Stimulated activated CD4-positive, alpha-beta T cell treated with anti-CD3 and anti-CD28 coated beads, Interleukin-4, amount 100 ng/mL, for 1 hour (primary cell): Measurements from ENCODE around the gene GPR156.
"Not testable (repeated sequence)": the region's sequence is repeated elsewhere in the genome, so short reads cannot be mapped to it uniquely, and the experiment has no call there.

Source experiments
- DNase-seq: peaks from one replicate; pipeline ENCODE4 v3.0.0-alpha.2; 2020

GPR156 gene

DNA sequence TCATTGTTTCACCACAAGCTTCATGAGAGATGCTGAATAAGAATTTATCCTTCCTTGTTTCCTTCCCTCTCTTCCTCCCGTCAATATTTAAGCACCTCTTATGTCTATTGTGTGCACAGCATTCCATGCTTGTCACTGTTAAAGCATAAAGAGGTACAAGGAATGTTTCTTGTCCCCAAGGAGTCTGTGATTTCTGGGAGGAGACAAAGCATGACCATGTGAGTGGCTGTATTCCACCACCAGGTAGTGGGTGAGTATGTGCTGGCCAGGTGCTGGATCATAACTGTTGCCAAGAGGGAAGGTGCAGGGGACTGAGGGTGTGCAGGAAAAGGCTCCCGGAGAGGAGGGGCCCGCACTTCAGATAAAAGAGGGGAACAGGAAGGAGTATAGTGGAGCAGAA is 127.9 kb downstream of the GPR156 start:
- no peak for DNase-seq

DNA sequence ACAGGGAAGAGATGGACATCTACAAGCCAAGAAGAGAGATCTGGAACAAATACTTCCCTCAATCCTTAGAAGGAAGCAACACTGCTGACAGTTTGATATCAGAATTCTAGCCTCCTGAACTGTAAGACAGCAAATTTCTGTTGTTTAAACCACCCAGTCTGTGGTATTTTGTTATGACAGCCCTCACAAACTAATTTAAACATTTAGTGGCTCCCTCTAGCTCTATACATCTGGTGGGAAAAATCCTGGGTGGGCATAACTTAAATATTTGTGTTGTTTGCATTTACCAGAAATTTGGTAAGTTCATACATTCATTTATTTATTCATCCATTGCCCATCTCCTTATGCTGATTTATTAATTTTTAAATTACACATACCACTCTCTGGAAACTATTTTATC is 128.3 kb downstream of the GPR156 start:
- DNase-seq, result no peak

DNA sequence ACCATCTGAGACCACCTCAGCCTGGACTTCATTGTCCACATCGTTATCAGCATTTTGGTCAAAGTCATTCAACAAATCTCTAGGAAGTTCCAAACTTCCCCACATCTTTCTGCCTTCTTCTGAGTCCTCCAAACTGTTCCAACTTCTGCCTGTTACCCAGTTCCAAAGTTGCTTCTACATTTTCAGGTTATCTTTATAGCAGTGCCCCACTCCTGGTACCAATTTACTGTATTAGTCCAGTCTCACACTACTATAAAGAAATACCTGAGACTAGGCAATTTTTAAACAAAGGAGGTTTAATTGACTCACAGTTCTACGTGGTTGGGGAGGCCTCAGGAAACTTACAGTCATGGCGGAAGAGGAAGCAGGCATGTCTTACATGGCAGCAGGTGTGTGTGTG is 129.3 kb downstream of the GPR156 start:
- DNase-seq, result not testable (repeated sequence)

DNA sequence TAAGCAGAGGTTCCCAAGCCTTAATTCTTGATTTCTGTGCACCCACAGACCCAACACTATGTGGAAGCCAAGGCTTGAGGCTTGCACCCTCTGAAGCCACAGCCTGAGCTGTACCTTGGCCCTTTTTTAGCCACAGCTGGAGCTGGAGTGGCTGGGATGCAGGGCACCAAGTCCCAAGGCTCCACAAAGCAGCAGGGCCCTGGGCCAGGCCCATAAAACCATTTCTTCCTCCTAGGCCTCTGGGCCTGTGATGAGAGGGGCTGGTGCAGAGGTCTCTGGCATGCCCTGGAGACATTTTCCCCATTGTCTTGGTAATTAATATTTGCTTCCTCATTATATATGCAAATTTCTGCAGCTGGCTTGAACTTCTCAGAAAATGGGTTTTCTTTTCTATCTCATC is 129.9 kb downstream of the GPR156 start:
- DNase-seq, result no peak

DNA sequence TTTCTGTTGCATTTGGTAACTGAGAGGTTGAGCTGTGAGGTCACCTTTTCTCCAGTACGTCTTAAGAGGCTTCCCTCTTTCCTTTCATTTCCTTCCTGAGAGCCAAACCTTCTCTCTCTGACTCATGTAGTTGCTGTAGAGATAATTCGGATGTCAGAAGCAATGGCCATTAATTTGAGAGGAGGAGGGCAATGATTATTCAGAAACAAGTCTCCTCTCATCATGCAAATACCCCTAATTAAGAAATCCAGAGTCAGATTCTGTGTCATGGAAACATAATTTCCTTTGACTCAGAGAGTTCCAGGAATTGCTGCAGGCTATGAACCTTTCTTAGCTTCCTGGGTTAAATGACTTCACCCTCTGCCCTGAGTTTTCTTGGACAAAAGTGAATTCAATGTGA is 131.7 kb downstream of the GPR156 start:
- no peak for DNase-seq

DNA sequence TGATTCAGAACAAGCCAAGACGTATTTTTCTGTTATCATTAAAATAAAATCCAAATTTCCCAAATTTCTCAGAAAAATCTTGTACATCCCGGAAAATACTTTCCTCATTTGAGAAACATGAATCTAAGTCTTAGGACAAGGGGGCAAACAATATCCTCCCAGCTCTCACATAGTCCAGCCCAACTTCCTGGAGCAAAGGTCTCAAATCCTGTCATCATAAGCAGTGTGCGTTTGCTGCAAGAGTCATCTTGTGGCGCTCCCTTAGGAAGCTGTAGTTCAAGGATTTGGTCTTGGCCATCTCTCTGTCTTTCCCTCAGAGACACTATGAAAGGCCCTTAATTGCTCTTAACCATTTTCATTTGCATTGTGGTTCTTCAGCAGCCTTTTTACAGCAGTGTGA is 133.2 kb downstream of the GPR156 start:
- no peak for DNase-seq

DNA sequence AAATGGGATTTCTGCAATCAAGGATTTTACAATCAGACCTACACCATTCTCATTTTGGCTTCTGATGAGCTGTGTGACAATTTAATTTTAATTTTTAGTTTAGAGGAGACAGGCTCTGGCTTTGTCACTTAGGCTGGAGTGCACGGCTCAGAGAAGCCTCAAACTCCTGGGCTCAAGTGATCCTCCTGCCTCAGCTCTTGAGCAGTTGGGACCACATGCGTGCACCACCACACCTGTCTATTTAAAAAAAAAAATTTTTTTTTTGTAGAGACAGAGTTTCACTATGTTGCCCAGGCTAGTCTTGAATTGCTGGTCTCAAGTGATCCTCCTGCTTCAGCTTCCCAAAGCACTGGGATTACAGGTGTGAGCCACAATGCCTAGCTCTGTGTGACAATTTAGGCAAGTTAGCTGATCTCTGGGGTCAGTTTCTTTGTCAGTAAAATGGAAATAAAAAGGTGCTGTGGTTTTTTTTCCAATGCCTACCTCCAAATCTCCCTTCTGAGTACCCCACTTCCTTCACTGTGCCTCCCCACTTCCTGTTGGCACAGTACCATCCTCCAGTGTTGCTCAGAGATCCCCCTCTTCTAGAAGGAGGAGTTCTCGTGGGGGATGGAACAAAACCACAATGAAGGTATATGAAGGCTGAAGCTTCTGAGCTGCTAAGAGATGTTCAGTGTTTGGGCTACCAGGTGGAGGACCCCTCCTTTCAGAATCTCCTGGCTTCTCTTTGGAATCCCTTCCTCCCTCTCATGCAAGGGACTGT is 136.7 kb downstream of the GPR156 start:
- no peak for DNase-seq

DNA sequence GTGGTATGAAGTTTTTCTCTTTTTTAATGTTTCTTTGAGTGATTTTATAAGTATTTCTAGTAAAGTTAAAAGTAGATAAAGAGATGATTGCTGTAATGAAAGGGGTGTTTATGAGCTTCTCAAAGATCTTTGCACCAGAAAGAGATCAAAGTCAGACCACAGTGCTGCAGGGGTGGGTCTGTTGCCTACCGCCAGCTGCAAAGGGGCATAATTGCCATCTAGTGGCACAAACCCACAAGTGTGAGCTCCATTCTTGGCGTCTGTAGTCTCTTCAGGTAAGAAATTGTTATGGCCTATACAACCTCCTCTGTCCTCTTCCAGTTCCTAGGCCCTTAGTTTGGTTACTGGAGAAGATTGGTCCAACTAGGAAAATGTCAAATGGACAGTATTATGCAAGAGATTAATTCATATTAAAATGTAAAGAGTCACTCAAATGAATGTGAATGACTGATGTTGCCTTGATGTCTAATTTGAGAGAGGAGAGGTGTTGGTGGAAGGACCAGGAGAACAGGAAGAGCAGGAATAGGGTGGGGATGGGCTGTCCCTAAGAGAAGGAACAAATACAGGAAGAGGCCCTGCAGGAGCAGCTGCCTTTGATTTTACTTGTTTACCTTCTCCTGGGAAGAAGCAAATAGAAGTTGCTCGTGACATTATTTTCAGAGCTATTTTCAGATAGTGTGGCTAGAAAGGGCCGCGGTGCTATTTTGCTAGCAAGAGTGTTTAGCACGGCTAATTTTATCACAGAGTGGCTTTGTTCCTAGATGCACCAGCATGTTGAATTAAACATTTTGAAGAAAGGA is 137.8 kb downstream of the GPR156 start:
- DNase-seq, result peak; percentile 26

DNA sequence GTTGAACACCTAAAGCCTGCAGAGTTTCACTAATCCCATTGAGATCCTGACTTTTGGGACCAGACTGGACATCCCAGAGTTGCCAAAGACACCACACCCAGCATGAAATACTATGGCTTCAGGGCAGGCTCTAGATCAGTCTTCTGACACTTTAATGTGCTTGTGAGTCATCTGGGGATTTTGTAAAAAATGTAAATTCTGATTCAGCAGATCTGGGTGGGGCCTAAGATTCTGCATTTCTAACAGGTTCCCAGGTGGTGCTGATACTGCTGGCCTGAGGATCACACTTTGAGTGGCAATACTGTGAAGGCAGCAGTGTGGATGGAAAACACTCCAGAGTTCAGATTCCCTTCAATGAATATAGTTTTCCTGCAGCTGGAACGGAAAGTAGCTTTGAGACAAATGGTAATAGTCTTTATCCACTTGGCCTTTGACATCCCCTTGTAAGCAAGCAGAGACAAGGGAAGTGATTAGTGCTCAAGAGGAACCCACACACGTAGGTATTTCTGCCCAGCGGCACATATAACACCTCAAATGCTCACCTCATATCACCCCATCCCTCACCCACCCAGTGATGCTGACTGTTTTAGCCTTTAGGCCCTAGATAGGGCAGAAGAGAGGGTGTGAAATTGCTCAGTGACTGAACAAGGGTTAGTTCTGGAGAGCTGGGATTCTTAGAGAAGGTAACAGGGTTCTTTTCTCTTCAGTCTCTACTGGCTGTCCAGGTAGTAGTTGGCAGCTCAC is 139.3 kb downstream of the GPR156 start:
- no peak for DNase-seq

DNA sequence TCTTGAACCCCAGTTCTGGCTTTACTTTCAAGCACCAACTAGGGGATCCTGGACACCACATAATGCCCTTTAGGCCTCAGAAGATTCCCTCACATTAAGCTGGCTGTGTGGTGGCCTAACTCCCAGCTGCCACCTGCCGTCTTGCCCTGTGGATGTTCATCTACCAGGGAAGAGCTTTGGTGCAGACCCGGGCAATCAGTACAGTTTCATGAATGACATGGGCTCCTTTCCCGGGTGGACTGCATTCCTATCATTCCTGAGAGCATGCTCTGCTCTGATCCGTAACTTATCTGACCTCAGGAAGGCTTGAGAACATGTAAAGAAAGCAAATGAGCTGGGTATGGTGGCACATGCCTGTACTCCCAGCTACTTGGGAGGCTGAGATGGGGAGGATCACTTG is 140.8 kb downstream of the GPR156 start:
- no peak for DNase-seq

DNA sequence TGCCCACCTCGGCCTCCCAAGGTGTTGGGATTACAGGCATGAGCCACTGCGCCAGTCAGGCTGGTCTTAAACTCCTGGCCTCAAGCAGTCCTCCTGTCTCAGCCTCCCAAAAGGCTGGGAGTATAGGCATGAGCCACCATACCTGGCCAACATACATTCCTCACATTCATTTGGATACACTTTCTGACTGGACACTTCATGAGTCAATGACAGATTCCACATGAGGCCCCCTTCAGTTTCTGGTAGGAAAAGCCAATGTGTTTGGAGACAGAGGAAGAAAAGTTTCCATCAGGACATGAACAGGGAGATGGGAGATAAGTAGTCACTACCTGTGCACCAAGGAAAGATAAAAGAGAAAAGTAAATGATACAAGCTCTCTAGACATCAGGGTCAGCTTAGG is 141.3 kb downstream of the GPR156 start:
- DNase-seq, result no peak

DNA sequence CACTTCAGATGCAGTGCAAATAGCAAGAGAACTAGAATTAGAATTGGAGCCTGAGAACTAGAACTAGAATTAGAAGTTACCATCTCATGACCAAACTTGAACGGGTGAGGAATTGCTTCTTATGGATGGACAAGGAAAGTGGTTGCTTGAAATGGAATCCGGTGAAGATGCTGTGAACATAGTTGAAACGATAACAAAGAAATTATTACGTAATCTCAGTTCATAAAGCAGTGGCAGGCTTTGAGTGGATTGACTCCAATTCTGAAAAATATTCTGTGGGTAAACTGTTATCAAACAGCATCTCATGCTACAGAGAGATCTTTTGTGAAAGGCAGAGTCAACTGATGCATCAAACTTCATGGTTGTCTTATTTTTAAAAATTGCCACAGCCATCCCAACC is 142.8 kb downstream of the GPR156 start:
- no peak for DNase-seq

DNA sequence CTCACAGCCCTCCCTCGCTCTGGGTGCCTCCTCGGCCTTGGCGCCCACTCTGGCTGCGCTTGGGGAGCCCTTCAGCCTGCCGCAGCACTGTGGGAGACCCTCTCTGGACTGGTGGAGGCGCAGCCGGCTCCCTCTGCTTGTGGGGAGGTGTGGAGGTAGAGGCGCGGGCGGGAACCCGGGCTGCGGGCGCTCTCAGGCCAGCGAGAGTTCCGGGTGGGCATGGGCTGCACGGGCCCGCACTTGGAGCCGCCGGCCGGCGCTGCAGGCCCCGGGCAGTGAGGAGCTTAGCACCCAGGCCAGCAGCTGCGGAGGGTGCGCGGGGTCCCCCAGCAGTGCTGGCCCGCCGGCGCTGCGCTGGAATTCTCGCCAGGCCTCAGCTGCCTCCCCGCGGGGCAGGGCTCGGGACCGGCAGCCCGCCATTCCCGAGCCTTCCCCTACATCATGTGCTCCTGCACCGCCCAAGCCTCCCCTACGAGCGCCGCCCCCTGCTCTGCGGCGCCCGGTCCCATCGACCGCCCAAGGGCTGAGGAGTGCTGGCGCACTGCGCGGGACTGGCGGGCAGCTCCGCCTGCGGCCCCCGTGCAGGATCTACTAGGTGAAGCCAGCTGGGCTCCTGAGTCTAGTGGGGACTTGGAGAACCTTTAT is 144.8 kb downstream of the GPR156 start:
- DNase-seq, result no peak

DNA sequence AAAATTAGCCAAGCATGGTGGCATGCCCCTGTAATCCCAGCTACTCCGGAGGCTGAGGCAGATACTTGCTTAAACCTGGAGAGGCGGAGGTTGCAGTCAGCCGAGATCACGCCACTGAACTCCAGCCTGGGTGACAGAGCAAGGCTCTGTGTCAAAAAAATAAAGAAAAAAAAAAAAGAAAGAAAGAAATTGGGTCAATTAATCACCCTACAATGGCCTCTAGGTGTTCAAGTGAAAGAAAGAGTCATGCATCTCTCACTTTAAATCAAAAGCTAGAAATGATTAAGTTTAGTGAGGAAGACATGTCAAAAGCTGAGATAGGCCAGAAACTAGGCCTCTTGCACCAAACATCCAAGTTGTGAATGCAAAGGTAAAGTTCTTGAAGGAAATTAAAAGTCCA is 145.9 kb downstream of the GPR156 start:
- DNase-seq, result no peak

DNA sequence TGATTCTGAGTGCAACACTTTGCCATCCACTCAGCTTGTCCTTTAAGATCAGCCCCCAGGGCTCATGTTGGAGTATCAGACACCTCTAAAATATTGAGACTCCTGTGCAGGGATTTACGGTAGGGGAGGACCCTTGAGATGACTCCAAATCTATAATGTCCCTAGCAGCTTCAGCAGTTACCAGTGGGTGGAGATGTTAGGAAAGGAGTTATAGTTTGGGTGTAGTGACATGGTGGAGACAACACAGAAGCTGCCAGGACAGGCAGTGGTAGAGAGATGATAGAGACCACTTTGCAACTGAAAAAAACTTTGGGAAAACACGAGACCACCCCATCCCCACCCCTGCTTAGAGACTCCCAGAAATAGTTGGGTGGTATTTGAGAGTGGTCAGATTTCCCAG is 147.5 kb downstream of the GPR156 start:
- DNase-seq, result no peak

DNA sequence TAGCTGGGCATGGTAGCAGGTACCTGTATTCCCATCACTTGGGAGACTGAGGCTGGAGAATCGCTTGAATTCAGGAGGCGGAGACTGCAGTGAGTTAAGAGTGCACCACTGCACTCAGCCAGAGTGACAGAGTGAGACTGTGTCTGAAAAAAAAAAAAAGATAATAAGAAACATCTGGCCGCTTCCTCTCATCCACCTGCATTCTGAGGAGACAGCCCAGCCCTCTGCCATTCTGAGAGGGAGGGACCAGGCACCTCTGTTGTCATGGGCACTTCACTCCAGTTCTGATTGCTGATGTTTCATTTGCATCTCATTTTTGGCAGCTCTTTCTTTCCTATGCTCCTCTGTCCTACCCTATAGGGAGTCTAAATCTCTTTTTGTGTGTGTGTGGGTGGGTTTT is 154.4 kb downstream of the GPR156 start:
- DNase-seq, result no peak

DNA sequence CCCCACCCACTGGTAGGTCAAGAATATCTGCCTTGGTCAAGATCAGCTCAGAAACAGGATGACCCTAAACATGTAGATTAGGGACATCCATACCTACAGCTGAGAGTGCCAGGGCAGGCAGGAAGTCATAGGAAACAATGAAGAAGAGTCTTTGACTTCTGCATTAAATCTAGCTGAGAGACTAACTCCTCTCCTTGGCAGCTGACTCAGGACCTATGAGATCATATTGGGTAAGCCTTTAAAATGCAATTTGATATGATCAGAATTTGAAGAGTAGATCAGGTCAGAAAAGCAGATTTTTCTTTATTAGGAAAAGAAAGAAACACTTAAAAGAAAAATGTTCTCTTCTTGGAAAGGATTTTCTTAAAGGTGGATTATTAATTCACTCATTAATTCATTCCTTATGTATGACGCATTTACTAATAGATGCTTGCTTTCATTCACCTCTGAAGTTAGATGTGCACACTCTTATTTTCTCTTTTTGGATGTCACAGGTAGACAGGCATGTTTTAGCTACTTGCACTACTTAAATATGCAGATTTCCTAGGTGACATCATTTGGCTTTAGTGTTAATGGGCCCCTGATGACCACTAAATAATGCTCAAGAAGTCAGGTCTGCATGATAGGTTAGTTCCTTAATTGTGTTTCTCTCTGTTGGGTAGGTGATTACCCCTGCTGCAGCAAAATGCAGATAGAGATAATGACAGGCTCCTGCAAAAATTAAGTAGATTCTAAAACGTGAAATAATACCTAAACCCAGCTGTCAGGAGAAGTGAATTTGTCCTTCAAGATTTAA is 155.1 kb downstream of the GPR156 start:
- DNase-seq, result no peak

DNA sequence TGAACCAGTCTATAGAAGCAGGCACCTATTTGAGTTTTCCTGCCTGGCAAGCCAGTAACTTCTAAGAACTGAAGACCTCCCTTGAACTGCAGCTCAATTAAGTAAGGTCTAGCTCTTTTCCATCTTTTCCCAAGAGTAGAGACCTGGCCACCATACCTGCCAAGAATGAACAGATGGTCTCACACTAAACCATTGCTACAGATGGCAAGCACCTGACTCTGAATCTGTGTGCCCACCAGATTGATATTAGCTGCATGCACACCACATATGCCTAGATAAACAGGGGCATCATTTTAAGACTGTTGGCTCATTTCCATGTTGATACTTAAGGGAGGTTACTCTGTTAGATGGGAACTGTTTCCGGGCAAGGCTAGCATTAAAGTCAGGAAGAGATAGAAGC is 156.0 kb downstream of the GPR156 start:
- DNase-seq, result no peak

DNA sequence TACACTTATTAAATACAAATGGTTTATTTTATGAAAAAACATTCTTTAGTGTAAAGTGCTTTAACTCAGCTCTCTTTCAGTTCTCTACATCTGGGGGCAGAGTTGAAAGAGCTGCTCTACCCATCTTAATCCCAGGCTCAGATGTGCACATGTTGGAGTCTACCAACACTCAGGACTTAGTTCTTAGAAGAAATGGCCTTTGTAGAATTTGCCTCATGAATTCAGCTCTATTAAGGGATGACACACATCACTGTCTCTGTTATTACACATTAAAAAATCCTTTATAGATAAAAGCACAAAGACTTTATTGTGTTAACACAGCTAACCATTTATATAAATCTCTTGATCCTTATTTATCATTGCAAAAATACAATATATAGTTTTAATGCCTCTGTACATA is 159.0 kb downstream of the GPR156 start:
- no peak for DNase-seq

DNA sequence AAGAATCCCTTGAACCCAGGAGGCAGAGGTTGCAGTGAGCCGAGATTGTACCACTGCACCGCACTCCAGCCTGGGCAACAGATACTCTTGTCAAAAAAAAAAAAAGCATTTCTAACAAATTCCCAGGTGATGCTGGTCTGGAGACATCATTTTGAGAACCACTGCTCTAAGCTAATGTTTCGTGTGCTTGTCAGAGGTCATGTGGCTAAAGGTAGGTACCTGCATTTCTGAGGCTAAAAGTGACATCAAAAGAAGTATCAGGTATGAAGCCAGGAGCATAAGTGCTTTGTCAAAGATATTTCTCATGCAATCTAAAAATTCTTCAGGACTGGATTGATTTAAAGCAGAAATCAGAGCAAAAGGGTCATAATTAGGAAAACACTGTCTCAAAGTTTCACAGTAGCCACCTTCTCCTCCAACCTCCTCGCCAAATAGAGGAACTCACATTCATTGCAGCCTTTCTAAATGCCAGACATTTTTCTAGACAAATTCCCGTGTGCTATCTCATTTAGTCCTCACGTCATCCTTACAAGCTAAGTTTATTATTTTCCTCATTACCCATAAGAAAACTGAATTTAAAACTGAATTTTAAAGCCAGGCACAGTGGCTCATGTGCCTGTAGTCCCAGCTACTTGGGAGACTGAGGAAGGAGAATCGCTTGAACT is 165.0 kb downstream of the GPR156 start:
- no peak for DNase-seq
